Transverse colon (tissue), 3 donors: ENCODE data around the gene WDR47.

ENCODE experiments used
- POLR2A ChIP-seq: fragments of 450-650 bp; IDR thresholded peaks from one replicate; pipeline ENCODE4 v1.6.1; 2016; ENCODE audit warnings: antibody characterized with exemption, mild to moderate bottlenecking, moderate library complexity
- TF ChIP-seq, protein P1 (sequence below), 5 experiments: fragments of 200-600 bp in 3 of 5; fragments of 450-650 bp in 2 of 5; sonication (generic) in 3 of 5; IDR thresholded peaks; 1 replicate in 2 of 5; 2 replicates in 3 of 5; pipeline ENCODE4 v1.5.1; 2016 to 2017; ENCODE audit warnings: antibody characterized with exemption in 5 of 5, inconsistent platforms in 3 of 5, mild to moderate bottlenecking in 2 of 5, moderate library complexity in 1 of 5

DNA sequence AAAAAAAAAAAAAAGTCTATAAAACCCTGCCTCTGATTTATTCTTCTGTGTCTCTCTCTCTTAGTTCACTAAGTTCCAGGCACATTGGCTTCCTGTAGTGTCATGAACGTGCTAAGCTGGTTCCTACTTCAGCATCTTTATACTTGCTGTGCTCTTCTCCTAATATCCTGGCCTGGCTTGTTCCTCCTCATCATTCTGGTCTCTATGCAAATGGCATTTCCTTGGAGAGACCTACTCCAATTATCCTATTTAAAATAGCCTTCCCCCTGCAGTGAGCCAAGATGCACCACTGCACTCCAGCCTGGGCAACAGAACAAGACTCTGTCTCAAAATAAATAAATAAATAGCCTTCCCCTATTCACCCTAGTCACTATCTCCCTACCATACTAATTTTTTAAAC is 69.0 kb downstream of the WDR47 start:
- TF ChIP-seq, protein P1, sequence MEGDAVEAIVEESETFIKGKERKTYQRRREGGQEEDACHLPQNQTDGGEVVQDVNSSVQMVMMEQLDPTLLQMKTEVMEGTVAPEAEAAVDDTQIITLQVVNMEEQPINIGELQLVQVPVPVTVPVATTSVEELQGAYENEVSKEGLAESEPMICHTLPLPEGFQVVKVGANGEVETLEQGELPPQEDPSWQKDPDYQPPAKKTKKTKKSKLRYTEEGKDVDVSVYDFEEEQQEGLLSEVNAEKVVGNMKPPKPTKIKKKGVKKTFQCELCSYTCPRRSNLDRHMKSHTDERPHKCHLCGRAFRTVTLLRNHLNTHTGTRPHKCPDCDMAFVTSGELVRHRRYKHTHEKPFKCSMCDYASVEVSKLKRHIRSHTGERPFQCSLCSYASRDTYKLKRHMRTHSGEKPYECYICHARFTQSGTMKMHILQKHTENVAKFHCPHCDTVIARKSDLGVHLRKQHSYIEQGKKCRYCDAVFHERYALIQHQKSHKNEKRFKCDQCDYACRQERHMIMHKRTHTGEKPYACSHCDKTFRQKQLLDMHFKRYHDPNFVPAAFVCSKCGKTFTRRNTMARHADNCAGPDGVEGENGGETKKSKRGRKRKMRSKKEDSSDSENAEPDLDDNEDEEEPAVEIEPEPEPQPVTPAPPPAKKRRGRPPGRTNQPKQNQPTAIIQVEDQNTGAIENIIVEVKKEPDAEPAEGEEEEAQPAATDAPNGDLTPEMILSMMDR (IDR thresholded peaks at IDR 0.05) = no peak
- no peak for TF ChIP-seq POLR2A
